MCF 10A (cell line): ENCODE measurements around the gene ZNF280A. TPM values are rescaled to one million over a fixed set of nuclear protein-coding genes. Genes with fewer than 3 reads are reported as not detected.
"Not testable (repeated sequence)": the region's sequence is repeated elsewhere in the genome, so short reads cannot be mapped to it uniquely, and the experiment has no call there.

Experiments used
- BruUV-seq: library from RNA; stranded (reverse); fragments of 400-500 nt; replicated peaks from 2 replicates; lab custom pipeline; 2021; lab: Mats Ljungman, UMichigan
- CTCF ChIA-PET: fragments of 300-600 bp; sonication (Branson Sonifier 250); formaldehyde crosslinking; extraction: SDS; loops from one replicate; lab custom pipeline; 2021; ENCODE audit warnings: antibody characterized with exemption, inconsistent platforms; lab: Yijun Ruan, JAX
- POLR2A ChIA-PET: fragments of 300-600, 350-650 bp; sonication (Branson Sonifier 250); formaldehyde crosslinking; extraction: SDS; loops from one replicate; lab custom pipeline; 2020; ENCODE audit warnings: antibody characterized with exemption, inconsistent platforms; lab: Yijun Ruan, JAX
- DNase-seq: peaks from one replicate; pipeline ENCODE4 v3.0.0-alpha.2; 2018; ENCODE audit not compliant: unreplicated experiment
- H3K27ac Mint-ChIP-seq: one replicate; pipeline ENCODE4 v1.8.0; 2022; ENCODE audit warnings: mild to moderate bottlenecking, low read depth, mixed read lengths; ENCODE audit not compliant: unreplicated experiment
- H3K27me3 Mint-ChIP-seq: one replicate; pipeline ENCODE4 v1.8.0; 2022; ENCODE audit warnings: mixed read lengths; ENCODE audit not compliant: insufficient read depth, unreplicated experiment
- H3K36me3 Mint-ChIP-seq: one replicate; pipeline ENCODE4 v1.8.0; 2022; ENCODE audit warnings: mild to moderate bottlenecking, moderate library complexity, mixed read lengths; ENCODE audit not compliant: insufficient read depth, unreplicated experiment
- H3K4me1 Mint-ChIP-seq: one replicate; pipeline ENCODE4 v1.8.0; 2022; ENCODE audit warnings: mixed read lengths; ENCODE audit not compliant: insufficient read depth, unreplicated experiment
- H3K4me3 Mint-ChIP-seq: one replicate; pipeline ENCODE4 v1.8.0; 2022; ENCODE audit warnings: mild to moderate bottlenecking, moderate library complexity, mixed read lengths; ENCODE audit not compliant: unreplicated experiment
- H3K9me3 Mint-ChIP-seq: one replicate; pipeline ENCODE4 v1.8.0; 2022; ENCODE audit warnings: mixed read lengths; ENCODE audit not compliant: unreplicated experiment
- CTCF ChIP-seq: fragments of 200-600 bp; IDR thresholded peaks from one replicate; pipeline ENCODE4 v1.8.0; 2022; ENCODE audit warnings: antibody characterized with exemption, mild to moderate bottlenecking; ENCODE audit not compliant: unreplicated experiment
- intact Hi-C: fragments of 100-400 bp; cut with micrococcal nuclease; formaldehyde crosslinking; loops from 2 replicates; pipeline ENCODE4 v1.14.1; 2022
- total RNA-seq: library from RNA; stranded (reverse); gene quantifications from 2 replicates; pipeline ENCODE4 v1.2.3, GENCODE V29; 2022

ZNF280A gene
- total RNA-seq, 1 experiment from 2014 or later, result not detected

GRCh38 chr22:22516992-22517391, 3.1 kb downstream of the ZNF280A start:
- POLR2A ChIA-PET, result no interaction called here
- no TSS peak for BruUV-seq
- no peaks in the 10 kb centered on the region for H3K36me3 Mint-ChIP-seq
- no peak overlapping the region for H3K4me3 Mint-ChIP-seq
- H3K27ac Mint-ChIP-seq, result no peak overlapping the region
- peaks cover 53% of the 10 kb centered on the region for H3K27me3 Mint-ChIP-seq
- no peaks in the 10 kb centered on the region for H3K4me1 Mint-ChIP-seq
- intact Hi-C loops, result no loop called here
- no peak for DNase-seq
- no peaks in the 10 kb centered on the region for H3K9me3 Mint-ChIP-seq
- CTCF ChIA-PET, result interaction anchor here (0.6 to 1.0 kb wide), 2 partner anchors 28 to 69 kb away, joined by 3 read pairs; no protein-coding TSS in a partner anchor
- TF ChIP-seq CTCF, result no peak

GRCh38 chr22:22515890-22516289, 4.2 kb downstream of the ZNF280A start:
- peaks cover 64% of the 10 kb centered on the region for H3K27me3 Mint-ChIP-seq
- POLR2A ChIA-PET, result no interaction called here
- H3K9me3 Mint-ChIP-seq, result no peaks in the 10 kb centered on the region
- H3K36me3 Mint-ChIP-seq, result no peaks in the 10 kb centered on the region
- no TSS peak for BruUV-seq
- CTCF ChIA-PET, result interaction anchor here (0.6 kb wide), 1 partner anchor 24 kb away, joined by 5 read pairs; no protein-coding TSS in a partner anchor
- DNase-seq, result no peak
- no peak for TF ChIP-seq CTCF
- H3K4me1 Mint-ChIP-seq, result no peaks in the 10 kb centered on the region
- H3K27ac Mint-ChIP-seq, result no peak overlapping the region
- intact Hi-C loops, result no loop called here
- no peak overlapping the region for H3K4me3 Mint-ChIP-seq

- H3K27ac Mint-ChIP-seq, DNase-seq, H3K36me3 Mint-ChIP-seq, POLR2A ChIA-PET, H3K4me3 Mint-ChIP-seq, intact Hi-C loops, H3K9me3 Mint-ChIP-seq, H3K4me1 Mint-ChIP-seq, BruUV-seq: not testable (repeated sequence)
- CTCF ChIA-PET, result interaction anchor here (0.7 kb wide), 1 partner anchor 85 kb away, joined by 3 read pairs; no protein-coding TSS in a partner anchor
- peaks cover 65% of the 10 kb centered on the region for H3K27me3 Mint-ChIP-seq
These were observed 5.6 kb downstream of the ZNF280A start for GRCh38 chr22:22514431-22514830.

GRCh38 chr22:22513619-22514018, 6.5 kb downstream of the ZNF280A start:
- no TSS peak for BruUV-seq
- ChIA-PET CTCF (interaction anchor here (0.6 kb wide), 1 partner anchor 257 kb away, joined by 3 read pairs; no protein-coding TSS in a partner anchor), POLR2A (no interaction called here)
- Mint-ChIP-seq H3K27ac (no peak overlapping the region), H3K4me3 (no peak overlapping the region), H3K9me3 (peaks cover 12% of the 10 kb centered on the region), H3K36me3 (no peaks in the 10 kb centered on the region), H3K4me1 (no peaks in the 10 kb centered on the region), H3K27me3 (peaks cover 65% of the 10 kb centered on the region)
- TF ChIP-seq CTCF, result no peak
- intact Hi-C loops, result no loop called here
- DNase-seq, result no peak
